ENCODE results near the gene MRPS5.
A peak's percentile ranks its signal among the peaks of the same experiment; 100 is the strongest.

MRPS5 gene

GRCh38 chr2:95071856-95072255, 49.8 kb downstream of the MRPS5 start:
- Histone ChIP-seq H3K36me3 (no peaks in the 10 kb centered on the region), H3K27ac (no peak overlapping the region), H3K9me3 (no peaks in the 10 kb centered on the region), H3K4me1 (peaks cover 0 to 5% (median 4%) of the 10 kb centered on the region in 4 donors), H3K4me3 (no peak overlapping the region), H3K27me3 (peaks cover 0 to 43% of the 10 kb centered on the region in 2 donors)
- DNase-seq: no peak
- intact Hi-C loops (cut with DNase I; ENCODE audit: low total_unique reads): no loop called here
- no peak for TF ChIP-seq CTCF (IDR thresholded peaks at IDR 0.05)

DNA sequence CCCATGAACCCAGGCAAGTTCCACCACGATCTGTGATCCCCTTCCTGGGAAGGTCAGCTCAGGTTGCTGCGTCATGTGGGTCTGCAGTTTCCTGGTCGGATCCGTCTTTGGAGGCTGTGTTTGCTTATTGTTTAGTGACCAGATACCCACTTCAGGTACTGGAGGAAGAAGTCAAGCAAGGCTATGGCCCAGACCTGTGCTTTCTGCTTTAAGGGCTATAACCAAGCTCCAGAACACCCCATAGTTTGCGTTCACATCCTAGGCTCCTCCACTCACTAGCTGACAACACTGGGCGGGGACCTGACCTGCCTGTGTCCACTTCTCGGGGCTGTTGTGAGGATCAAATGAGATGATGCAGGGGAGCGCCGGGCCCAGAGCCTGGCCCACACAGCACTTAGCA, 52.1 kb downstream of the MRPS5 start:
- H3K4me3 ChIP-seq: no peak overlapping the region
- TF ChIP-seq CTCF (IDR thresholded peaks at IDR 0.05): no peak
- DNase-seq: no peak
- H3K4me1 ChIP-seq: no peaks in the 10 kb centered on the region
- H3K9me3 ChIP-seq: no peaks in the 10 kb centered on the region
- intact Hi-C loops (cut with DNase I; ENCODE audit: low total_unique reads): no loop called here
- no peaks in the 10 kb centered on the region for H3K36me3 ChIP-seq
- peaks cover 0 to 19% of the 10 kb centered on the region in 2 donors for H3K27me3 ChIP-seq
- no peak overlapping the region for H3K27ac ChIP-seq

DNA sequence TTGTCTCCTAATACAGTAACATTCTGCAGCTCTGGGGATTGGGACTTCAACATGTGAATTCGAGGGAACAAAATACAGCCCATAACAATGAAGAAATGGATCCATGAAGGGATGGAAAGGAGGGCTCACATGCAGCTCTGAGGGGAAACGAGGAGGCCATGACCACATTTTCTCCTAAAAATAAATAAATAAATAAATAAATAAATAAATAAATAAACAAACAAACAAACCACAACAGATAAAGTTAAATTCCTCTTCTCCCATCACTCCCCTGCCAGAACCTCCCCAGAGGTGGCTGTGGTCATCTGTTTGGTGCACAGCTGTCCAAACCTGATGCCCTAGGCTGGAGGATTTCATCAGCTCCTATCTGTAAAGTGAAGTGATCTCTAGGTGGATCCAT, 53.4 kb downstream of the MRPS5 start:
- DNase-seq: no peak

GRCh38 chr2:95063086-95063958, 58.3 kb downstream of the MRPS5 start:
- no peak for DNase-seq
- TF ChIP-seq CTCF (IDR thresholded peaks at IDR 0.05): no peak
- intact Hi-C loops (cut with DNase I; ENCODE audit: low total_unique reads): no loop called here
- H3K4me1 ChIP-seq: no peaks in the 10 kb centered on the region
- no peaks in the 10 kb centered on the region for H3K36me3 ChIP-seq
- no peak overlapping the region for H3K4me3 ChIP-seq
- H3K9me3 ChIP-seq: no peaks in the 10 kb centered on the region
- no peak overlapping the region for H3K27ac ChIP-seq
- peaks cover 0 to 30% of the 10 kb centered on the region in 2 donors for H3K27me3 ChIP-seq

More for the DNA sequence above, 53.4 kb downstream of the MRPS5 start:
- Histone ChIP-seq H3K9me3 (no peaks in the 10 kb centered on the region), H3K36me3 (no peaks in the 10 kb centered on the region), H3K4me3 (no peak overlapping the region), H3K27me3 (peaks cover 0 to 10% of the 10 kb centered on the region in 2 donors), H3K4me1 (no peaks in the 10 kb centered on the region), H3K27ac (no peak overlapping the region)
- intact Hi-C loops (cut with DNase I; ENCODE audit: low total_unique reads): no loop called here
- no peak for TF ChIP-seq CTCF (IDR thresholded peaks at IDR 0.05)

DNA sequence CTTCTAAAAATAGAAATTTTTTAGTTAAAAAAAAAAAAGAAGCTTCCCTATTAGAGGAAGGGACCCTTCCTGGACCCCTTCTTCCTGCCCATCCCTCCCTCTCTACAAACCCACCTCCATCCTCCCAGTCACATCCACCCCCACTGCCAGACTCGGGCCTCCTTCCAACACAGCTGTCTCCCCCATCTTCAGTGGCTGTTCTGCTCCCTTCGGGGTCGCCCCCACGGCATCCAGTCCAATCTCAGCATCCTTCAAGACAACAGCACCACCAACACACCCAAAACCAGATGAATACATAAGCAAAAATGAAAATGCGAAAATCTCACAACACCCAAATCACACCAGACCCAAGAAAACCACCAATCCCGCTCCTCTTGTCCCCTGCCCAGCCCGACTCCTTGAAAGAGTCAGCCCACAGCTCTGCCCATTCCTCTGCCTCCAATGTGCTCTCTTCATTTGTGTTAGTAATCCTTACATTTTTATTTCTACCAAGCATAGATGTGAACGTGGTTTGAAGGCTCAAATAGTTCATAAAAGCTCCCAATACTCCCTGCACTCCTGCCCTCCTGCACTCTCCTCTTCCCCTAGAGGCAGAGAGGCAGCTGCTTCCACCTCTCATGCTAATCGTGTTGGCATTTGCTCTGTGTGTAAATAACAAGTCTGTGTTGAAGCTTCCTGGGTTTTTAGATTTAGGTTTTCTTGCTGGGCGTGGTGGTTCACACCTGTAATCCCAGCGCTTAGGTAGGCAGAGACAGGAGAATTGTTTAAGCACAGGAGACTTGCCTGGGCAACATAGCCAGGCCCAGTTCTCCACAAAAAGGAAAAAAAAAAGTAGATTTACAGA, 59.1 kb downstream of the MRPS5 start:
- no peaks in the 10 kb centered on the region for H3K4me1 ChIP-seq
- no peaks in the 10 kb centered on the region for H3K9me3 ChIP-seq
- H3K27me3 ChIP-seq: peaks cover 0 to 34% of the 10 kb centered on the region in 2 donors
- intact Hi-C loops (cut with DNase I; ENCODE audit: low total_unique reads): no loop called here
- no peak for TF ChIP-seq CTCF (IDR thresholded peaks at IDR 0.05)
- no peaks in the 10 kb centered on the region for H3K36me3 ChIP-seq
- no peak overlapping the region for H3K4me3 ChIP-seq
- peak in 1 of 2 donors; percentile 28 for DNase-seq
- no peak overlapping the region for H3K27ac ChIP-seq

All from tibial artery (tissue), 4 donors.